Measurements from ENCODE around the gene IGF2R. TPM values are rescaled to one million over a fixed set of nuclear protein-coding genes. Genes with fewer than 3 reads are reported as not detected.

The IGF2R gene
- polyA plus RNA-seq, 1 donor (not counting 4 experiments of a cell fraction or from before 2014, with no cell fraction given): 40.9 TPM

- Histone ChIP-seq H3K27me3 (ENCODE audit: control insufficient read depth, extremely low read depth, insufficient read depth, low read length) (no peaks in the 10 kb centered on the region), H3K9ac (ENCODE audit: control insufficient read depth, extremely low read depth, insufficient read depth, low read length) (no peak overlapping the region), H3K4me2 (ENCODE audit: control insufficient read depth, extremely low read depth, insufficient read depth, low read depth, low read length) (no peak overlapping the region), H3K9me1 (ENCODE audit: control insufficient read depth, extremely low read depth, insufficient read depth, low read length) (no peaks in the 10 kb centered on the region), H3K27ac (ENCODE audit: control insufficient read depth, insufficient read depth, low read length) (no peak overlapping the region), H3K4me1 (ENCODE audit: control insufficient read depth, extremely low read depth, insufficient read depth, low read length) (no peaks in the 10 kb centered on the region), H2AFZ (ENCODE audit: control insufficient read depth, low read length) (no peak overlapping the region), H4K20me1 (ENCODE audit: control insufficient read depth, extremely low read depth, insufficient read depth, low read length) (no peaks in the 10 kb centered on the region), H3K4me3 (ENCODE audit: control insufficient read depth in 2 of 3, extremely low read depth in 1 of 3, insufficient read depth in 2 of 3, low read depth in 1 of 3, low read length in 3 of 3) (no peak overlapping the region), H3K9me3 (ENCODE audit: control insufficient read depth, low read depth, low read length) (no peaks in the 10 kb centered on the region), H3K36me3 (ENCODE audit: control insufficient read depth in 2 of 2, extremely low read depth in 1 of 2, insufficient read depth in 2 of 2, low read length in 2 of 2) (no peaks in the 10 kb centered on the region), H3K79me2 (ENCODE audit: control insufficient read depth, insufficient read depth, low read length) (no peaks in the 10 kb centered on the region)
- FAIRE-seq (no peak), DNase-seq (ENCODE audit: low read depth, low spot score) (no peak)
- dilution Hi-C loops (cut with MboI; ENCODE audit: extremely low pct_ligation_motif_present, low sequenced_read_pairs): no loop called here
- no peak for TF ChIP-seq CTCF (optimal IDR thresholded peaks at IDR 0.05 in 1 of 3, IDR thresholded peaks at IDR 0.05 in 1 of 3, conservative IDR thresholded peaks at IDR 0.05 in 1 of 3; ENCODE audit: extremely low read depth in 1 of 3, insufficient read depth in 2 of 3, low read length in 3 of 3)
- no peak for TF ChIP-seq EZH2 (IDR thresholded peaks at IDR 0.05; ENCODE audit: low read length)
Observed at GRCh38 chr6:160146454-160147145, 177.7 kb downstream of the IGF2R start.

- no peak overlapping the region for H3K4me2 ChIP-seq (ENCODE audit: control insufficient read depth, extremely low read depth, insufficient read depth, low read depth, low read length)
- no peaks in the 10 kb centered on the region for H3K79me2 ChIP-seq (ENCODE audit: control insufficient read depth, insufficient read depth, low read length)
- H3K4me1 ChIP-seq (ENCODE audit: control insufficient read depth, extremely low read depth, insufficient read depth, low read length): no peaks in the 10 kb centered on the region
- no peak for DNase-seq (ENCODE audit: low read depth, low spot score)
- H3K9me1 ChIP-seq (ENCODE audit: control insufficient read depth, extremely low read depth, insufficient read depth, low read length): no peaks in the 10 kb centered on the region
- no peak overlapping the region for H3K9ac ChIP-seq (ENCODE audit: control insufficient read depth, extremely low read depth, insufficient read depth, low read length)
- no peaks in the 10 kb centered on the region for H4K20me1 ChIP-seq (ENCODE audit: control insufficient read depth, extremely low read depth, insufficient read depth, low read length)
- no peak for FAIRE-seq
- no peaks in the 10 kb centered on the region for H3K27me3 ChIP-seq (ENCODE audit: control insufficient read depth, extremely low read depth, insufficient read depth, low read length)
- dilution Hi-C loops (cut with MboI; ENCODE audit: extremely low pct_ligation_motif_present, low sequenced_read_pairs): no loop called here
- H3K27ac ChIP-seq (ENCODE audit: control insufficient read depth, insufficient read depth, low read length): no peak overlapping the region
- no peaks in the 10 kb centered on the region for H3K36me3 ChIP-seq (ENCODE audit: control insufficient read depth in 2 of 2, extremely low read depth in 1 of 2, insufficient read depth in 2 of 2, low read length in 2 of 2)
- H3K4me3 ChIP-seq (ENCODE audit: control insufficient read depth in 2 of 3, extremely low read depth in 1 of 3, insufficient read depth in 2 of 3, low read depth in 1 of 3, low read length in 3 of 3): no peak overlapping the region
- no peaks in the 10 kb centered on the region for H3K9me3 ChIP-seq (ENCODE audit: control insufficient read depth, low read depth, low read length)
- no peak overlapping the region for H2AFZ ChIP-seq (ENCODE audit: control insufficient read depth, low read length)
- no peak for TF ChIP-seq EZH2 (IDR thresholded peaks at IDR 0.05; ENCODE audit: low read length)
Observed at GRCh38 chr6:160147146-160147536, 178.3 kb downstream of the IGF2R start.

GRCh38 chr6:160154471-160154870, 185.6 kb downstream of the IGF2R start:
- Histone ChIP-seq H3K9me3 (ENCODE audit: control insufficient read depth, low read depth, low read length) (no peaks in the 10 kb centered on the region), H3K4me3 (ENCODE audit: control insufficient read depth in 2 of 3, extremely low read depth in 1 of 3, insufficient read depth in 2 of 3, low read depth in 1 of 3, low read length in 3 of 3) (no peak overlapping the region), H3K36me3 (ENCODE audit: control insufficient read depth in 2 of 2, extremely low read depth in 1 of 2, insufficient read depth in 2 of 2, low read length in 2 of 2) (no peaks in the 10 kb centered on the region), H3K27ac (ENCODE audit: control insufficient read depth, insufficient read depth, low read length) (no peak overlapping the region), H3K4me2 (ENCODE audit: control insufficient read depth, extremely low read depth, insufficient read depth, low read depth, low read length) (no peak overlapping the region), H3K4me1 (ENCODE audit: control insufficient read depth, extremely low read depth, insufficient read depth, low read length) (no peaks in the 10 kb centered on the region), H3K9ac (ENCODE audit: control insufficient read depth, extremely low read depth, insufficient read depth, low read length) (no peak overlapping the region), H3K79me2 (ENCODE audit: control insufficient read depth, insufficient read depth, low read length) (no peaks in the 10 kb centered on the region), H3K9me1 (ENCODE audit: control insufficient read depth, extremely low read depth, insufficient read depth, low read length) (no peaks in the 10 kb centered on the region), H2AFZ (ENCODE audit: control insufficient read depth, low read length) (no peak overlapping the region), H3K27me3 (ENCODE audit: control insufficient read depth, extremely low read depth, insufficient read depth, low read length) (no peaks in the 10 kb centered on the region), H4K20me1 (ENCODE audit: control insufficient read depth, extremely low read depth, insufficient read depth, low read length) (no peaks in the 10 kb centered on the region)
- DNase-seq (ENCODE audit: low read depth, low spot score) (no peak), FAIRE-seq (no peak)
- TF ChIP-seq CTCF (optimal IDR thresholded peaks at IDR 0.05 in 1 of 3, IDR thresholded peaks at IDR 0.05 in 1 of 3, conservative IDR thresholded peaks at IDR 0.05 in 1 of 3; ENCODE audit: extremely low read depth in 1 of 3, insufficient read depth in 2 of 3, low read length in 3 of 3): no peak
- no peak for TF ChIP-seq EZH2 (IDR thresholded peaks at IDR 0.05; ENCODE audit: low read length)
- dilution Hi-C loops (cut with MboI; ENCODE audit: extremely low pct_ligation_motif_present, low sequenced_read_pairs): no loop called here

All from keratinocyte (primary cell).